Motor neuron (in vitro differentiated cells): ENCODE measurements around the gene GNB3. TPM values are rescaled to one million over a fixed set of nuclear protein-coding genes. Genes with fewer than 3 reads are reported as not detected.

Experiments
- ATAC-seq, 8 experiments: fragments of 200-7000 bp; cut with Tn5 transposase; replicated peaks in 6 of 8; 2 replicates each; pipeline ENCODE4 v1.8.0; 2021; ENCODE audit warnings: mild to moderate bottlenecking in 8 of 8, moderate library complexity in 8 of 8
- H3K27ac ChIP-seq, 2 donors: fragments of 250-450 bp; sonication (Bioruptor Pico); 2 replicates each; pipeline ENCODE4 v1.9.0; 2021; ENCODE audit warnings: antibody characterized with exemption in 2 of 2, mild to moderate bottlenecking in 2 of 2, moderate library complexity in 1 of 2
- H3K4me1 ChIP-seq, 2 donors: fragments of 250-450 bp; sonication (Bioruptor Pico); replicated peaks in 1 of 2; 2 replicates each; pipeline ENCODE4 v1.6.1; 2021; ENCODE audit warnings: antibody characterized with exemption in 2 of 2, mild to moderate bottlenecking in 2 of 2, moderate library complexity in 1 of 2
- H3K4me3 ChIP-seq, 5 donors: fragments of 250-450 bp; sonication (Bioruptor Pico); 2 replicates each; pipeline ENCODE4 v1.9.0; 2021; ENCODE audit warnings: antibody characterized with exemption in 5 of 5, mild to moderate bottlenecking in 5 of 5, moderate library complexity in 4 of 5
- WGBS, 10 experiments: fragments of 450-650 bp; shearing (Covaris generic); methylation state at CpG; one replicate each; pipeline ENCODE4 v1.0.0; 2022; 5-methylcytosine and 5-hydroxymethylcytosine counted together
- in situ Hi-C, 9 experiments: fragments of 400-800 bp; cut with MboI; loops; one replicate each; pipeline ENCODE4 v1.15.0; 2021; ENCODE audit warnings: low sequenced_read_pairs in 9 of 9, low pct_unique_long_range_greater_than_20kb in 2 of 9; ENCODE audit not compliant: unreplicated experiment in 9 of 9
- total RNA-seq, 8 experiments: library from RNA; unstranded; fragments of 300-600 nt; gene quantifications; 2 replicates each; pipeline versions ENCODE4 v1.2.3 to v1.2.4, GENCODE V29; 2022

Gene GNB3
- total RNA-seq, 8 experiments from 2014 or later, result 1.1 to 8.4 (median 4.5) TPM

DNA sequence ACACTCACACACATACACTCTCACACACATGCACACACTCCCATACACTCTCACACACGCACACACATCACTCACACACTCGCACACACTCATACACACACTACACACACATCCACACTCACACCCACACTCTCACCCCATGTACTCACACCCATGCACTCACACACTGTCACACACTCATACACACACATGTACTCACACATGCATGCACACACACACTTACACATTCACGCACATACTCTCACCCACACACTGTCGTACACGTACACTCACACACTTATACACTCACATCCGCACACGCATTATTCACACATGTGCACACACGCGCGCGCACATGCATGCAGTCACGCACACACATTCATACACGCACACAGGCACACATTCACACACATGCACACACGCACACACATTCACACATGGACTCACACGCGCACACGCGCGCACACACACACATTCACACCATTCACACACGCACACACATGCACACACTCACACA is 23.0 kb upstream of the GNB3 start:
- H3K4me1 ChIP-seq, result peaks cover 40 to 44% of the 10 kb centered on the region in 2 donors
- H3K4me3 ChIP-seq, result no peak overlapping the region
- no peak for ATAC-seq
- in situ Hi-C loops, result no loop called here
- 64 to 100% (median 86%) methylated on average over 1 to 14 of the region's 20 CpGs for WGBS, 10 experiments
- H3K27ac ChIP-seq, result peak overlapping the region in 1 of 2 donors; percentile 8

- H3K4me1 ChIP-seq, result peaks cover 46 to 49% of the 10 kb centered on the region in 2 donors
- peak in 7 of 8 experiments; percentile 1 to 42 (median 7) for ATAC-seq
- peak overlapping the region in 1 of 2 donors; percentile 8 for H3K27ac ChIP-seq
- H3K4me3 ChIP-seq, result no peak overlapping the region
- in situ Hi-C loops, result no loop called here
- WGBS, 10 experiments, result 80% methylated on average over 2 of the region's 10 CpGs; no CpG with 5 or more reads in 9 of the 10 experiments
Measured at GRCh38 chr12:6818222-6818621, 22.5 kb upstream of the GNB3 start.

DNA sequence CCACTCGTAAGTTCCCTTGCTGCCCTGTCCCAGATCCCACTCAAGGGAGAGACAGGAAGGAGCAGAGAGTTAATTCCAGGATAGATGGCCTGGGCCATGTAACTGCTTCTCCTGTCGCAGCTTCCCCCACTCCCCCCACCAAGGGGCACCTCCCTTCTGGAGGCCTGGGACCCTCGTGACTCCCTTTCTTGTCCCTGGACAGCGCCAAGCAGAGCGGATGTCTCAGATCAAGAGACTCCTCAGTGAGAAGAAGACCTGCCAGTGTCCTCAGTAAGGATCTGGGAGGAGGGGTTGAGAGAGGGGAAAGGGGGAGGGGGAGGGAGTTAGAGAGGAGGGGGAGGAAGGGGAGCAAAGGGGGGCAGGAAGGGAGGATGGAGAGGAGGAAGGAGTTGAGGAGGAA is 22.1 kb upstream of the GNB3 start:
- peak overlapping the region in 1 of 2 donors; percentile 8 for H3K27ac ChIP-seq
- WGBS, 10 experiments, result 86 to 100% (median 100%) methylated on average over 1 to 2 of the region's 5 CpGs; no CpG with 5 or more reads in 7 of the 10 experiments

DNA sequence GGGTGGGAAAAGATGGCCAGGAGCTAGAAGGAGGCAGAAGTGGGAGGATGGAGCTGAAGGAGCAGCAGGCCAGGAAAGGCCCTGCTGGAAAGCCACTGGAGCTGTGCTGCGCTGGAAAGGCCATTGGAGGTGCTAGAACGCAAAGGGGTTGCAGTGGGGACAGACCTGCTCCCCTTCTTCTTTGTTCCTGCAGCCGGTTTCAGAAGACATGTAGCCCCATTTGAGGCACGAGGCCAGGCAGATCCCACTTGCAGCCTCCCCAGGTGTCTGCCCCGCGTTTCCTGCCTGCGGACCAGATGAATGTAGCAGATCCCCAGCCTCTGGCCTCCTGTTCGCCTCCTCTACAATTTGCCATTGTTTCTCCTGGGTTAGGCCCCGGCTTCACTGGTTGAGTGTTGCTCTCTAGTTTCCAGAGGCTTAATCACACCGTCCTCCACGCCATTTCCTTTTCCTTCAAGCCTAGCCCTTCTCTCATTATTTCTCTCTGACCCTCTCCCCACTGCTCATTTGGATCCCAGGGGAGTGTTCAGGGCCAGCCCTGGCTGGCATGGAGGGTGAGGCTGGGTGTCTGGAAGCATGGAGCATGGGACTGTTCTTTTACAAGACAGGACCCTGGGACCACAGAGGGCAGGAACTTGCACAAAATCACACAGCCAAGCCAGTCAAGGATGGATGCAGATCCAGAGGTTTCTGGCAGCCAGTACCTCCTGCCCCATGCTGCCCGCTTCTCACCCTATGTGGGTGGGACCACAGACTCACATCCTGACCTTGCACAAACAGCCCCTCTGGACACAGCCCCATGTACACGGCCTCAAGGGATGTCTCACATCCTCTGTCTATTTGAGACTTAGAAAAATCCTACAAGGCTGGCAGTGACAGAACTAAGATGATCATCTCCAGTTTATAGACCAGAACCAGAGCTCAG is 21.4 kb upstream of the GNB3 start:
- WGBS, 10 experiments, result 60 to 89% (median 63%) methylated on average over 2 to 8 of the region's 13 CpGs; no CpG with 5 or more reads in 6 of the 10 experiments
- Histone ChIP-seq H3K4me3 (no peak overlapping the region), H3K4me1 (peaks cover 53 to 57% of the 10 kb centered on the region in 2 donors), H3K27ac (peak overlapping the region; percentile 75 to 81)
- in situ Hi-C loops, result no loop called here
- no peak for ATAC-seq

More for the DNA sequence above, 22.1 kb upstream of the GNB3 start:
- H3K4me3 ChIP-seq, result no peak overlapping the region
- ATAC-seq, result no peak
- peaks cover 50 to 53% of the 10 kb centered on the region in 2 donors for H3K4me1 ChIP-seq
- in situ Hi-C loops, result no loop called here

DNA sequence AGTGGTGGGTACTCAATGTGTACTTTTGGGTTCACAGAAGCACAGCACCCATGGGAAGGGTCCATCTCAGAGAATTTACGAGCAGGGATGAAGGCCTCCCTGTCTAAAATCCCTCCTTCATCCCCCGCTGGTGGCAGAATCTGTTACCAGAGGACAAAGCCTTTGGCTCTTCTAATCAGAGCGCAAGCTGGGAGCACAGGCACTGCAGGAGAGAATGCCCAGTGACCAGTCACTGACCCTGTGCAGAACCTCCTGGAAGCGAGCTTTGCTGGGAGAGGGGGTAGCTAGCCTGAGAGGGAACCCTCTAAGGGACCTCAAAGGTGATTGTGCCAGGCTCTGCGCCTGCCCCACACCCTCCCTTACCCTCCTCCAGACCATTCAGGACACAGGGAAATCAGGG is 20.6 kb upstream of the GNB3 start:
- peak overlapping the region; percentile 75 to 81 for H3K27ac ChIP-seq
- no peak for ATAC-seq
- no peak overlapping the region for H3K4me3 ChIP-seq
- H3K4me1 ChIP-seq, result peaks cover 59 to 65% of the 10 kb centered on the region in 2 donors
- in situ Hi-C loops, result no loop called here
- 53 to 73% methylated on average over 2 to 4 of the region's 5 CpGs; no CpG with 5 or more reads in 8 of the 10 experiments for WGBS, 10 experiments

GRCh38 chr12:6821591-6822425 is 18.9 kb upstream of the GNB3 start, which contains the start of gene GPR162:
Gene GPR162 (plus strand): TSS chr12:6821821. CDS start chr12:6823899, 2,078 bp downstream.
- Histone ChIP-seq H3K4me3 (peak within 1 kb of the TSS; percentile 36 to 52 (median 42)), H3K4me1 (peaks cover 66 to 76% of the 10 kb centered on the region in 2 donors), H3K27ac (peak within 1 kb of the TSS; percentile 75 to 81)
- in situ Hi-C loops, result no loop called here
- ATAC-seq, result peak; percentile 34 to 78 (median 72)
- WGBS, 10 experiments, result no CpG with 5 or more reads among the region's 28 CpGs

GRCh38 chr12:6822426-6823135 is 18.1 kb upstream of the GNB3 start:
- in situ Hi-C loops, result no loop called here
- peak overlapping the region; percentile 75 to 81 for H3K27ac ChIP-seq
- peaks cover 71 to 82% of the 10 kb centered on the region in 2 donors for H3K4me1 ChIP-seq
- WGBS, 10 experiments, result 0 to 100% (median 78%) methylated on average over 1 to 2 of the region's 7 CpGs; no CpG with 5 or more reads in 5 of the 10 experiments
- no peak for ATAC-seq
- H3K4me3 ChIP-seq, result peak overlapping the region; percentile 36 to 52 (median 42)

DNA sequence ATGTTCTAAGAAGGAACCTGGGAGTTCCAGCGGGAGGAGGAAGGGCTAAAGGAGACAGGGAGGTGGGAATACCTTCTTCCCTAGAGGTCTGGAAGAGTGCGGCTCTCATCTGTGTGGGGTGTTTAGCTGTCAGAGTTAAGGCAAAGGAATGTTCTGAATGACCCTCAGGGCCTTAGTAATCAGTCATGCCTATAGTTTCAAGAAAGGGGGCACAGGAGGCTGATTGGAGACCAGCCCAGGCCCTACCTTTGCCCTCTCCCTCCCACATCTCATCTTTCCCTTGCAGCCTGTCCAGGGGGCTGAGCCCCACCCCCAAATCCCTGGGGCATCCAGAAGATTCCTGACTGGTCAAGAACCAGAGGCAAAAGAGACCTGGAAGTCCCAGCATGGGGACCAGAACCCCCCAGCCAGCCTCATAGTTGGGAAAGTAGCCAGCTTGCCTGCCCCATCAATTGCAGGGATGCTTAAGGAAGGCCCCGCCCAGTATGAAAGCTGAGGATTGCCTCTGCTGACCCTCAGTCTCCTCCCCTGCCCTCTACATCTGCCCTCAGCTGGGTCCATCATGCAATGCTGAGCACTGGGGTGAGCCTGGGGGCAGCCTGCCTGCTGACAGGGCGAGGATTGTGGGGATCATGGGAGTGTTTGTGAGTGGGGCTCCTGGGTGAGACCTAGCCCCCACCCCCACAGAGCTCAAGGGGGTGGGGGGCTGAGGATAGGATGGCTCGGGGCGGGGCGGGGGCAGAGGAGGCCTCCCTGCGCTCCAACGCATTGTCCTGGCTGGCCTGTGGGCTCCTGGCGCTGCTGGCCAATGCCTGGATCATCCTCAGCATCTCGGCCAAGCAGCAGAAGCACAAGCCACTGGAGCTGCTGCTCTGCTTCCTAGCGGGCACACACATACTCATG is 17.3 kb upstream of the GNB3 start:
- ATAC-seq, result no peak
- in situ Hi-C loops, result no loop called here
- WGBS, 10 experiments, result 31 to 87% (median 50%) methylated on average over 1 to 3 of the region's 12 CpGs; no CpG with 5 or more reads in 5 of the 10 experiments
- no peak overlapping the region for H3K4me3 ChIP-seq
- peak overlapping the region in 1 of 2 donors; percentile 22 for H3K27ac ChIP-seq
- H3K4me1 ChIP-seq, result peaks cover 63 to 74% of the 10 kb centered on the region in 2 donors

GRCh38 chr12:6824085-6824775 is 16.5 kb upstream of the GNB3 start:
- Histone ChIP-seq H3K27ac (peak overlapping the region in 1 of 2 donors; percentile 78), H3K4me3 (no peak overlapping the region), H3K4me1 (peaks cover 55 to 67% of the 10 kb centered on the region in 2 donors)
- in situ Hi-C loops, result no loop called here
- no peak for ATAC-seq
- WGBS, 10 experiments, result 80 to 97% (median 83%) methylated on average over 2 to 6 of the region's 37 CpGs; no CpG with 5 or more reads in 7 of the 10 experiments

- Histone ChIP-seq H3K4me1 (peaks cover 49 to 62% of the 10 kb centered on the region in 2 donors), H3K27ac (peak overlapping the region; percentile 74 to 78), H3K4me3 (peak overlapping the region in 2 of 5 donors; percentile 1 to 7)
- in situ Hi-C loops, result loop anchor here in 1 of 9 experiments (25.0 kb wide), 1 partner anchor 88 kb away; no protein-coding TSS in a partner anchor
- WGBS, 10 experiments, result 0 to 84% (median 61%) methylated on average over 1 to 6 of the region's 12 CpGs; no CpG with 5 or more reads in 2 of the 10 experiments
- peak in 3 of 8 experiments; percentile 0 to 8 (median 3) for ATAC-seq
Measured at GRCh38 chr12:6824901-6825381, 15.8 kb upstream of the GNB3 start.
